Vagina (tissue), 2 donors: ENCODE measurements around the gene DDX27. TPM values are rescaled to one million over a fixed set of nuclear protein-coding genes. Genes with fewer than 3 reads are reported as not detected.

Experiments used
- DNase-seq, 2 donors: peaks; one replicate each; pipeline ENCODE4 v3.0.0-alpha.2; 2017; ENCODE audit errors: extremely low spot score in 2 of 2
- H3K27ac ChIP-seq: fragments of 200-600 bp; sonication (generic); one replicate; pipeline ENCODE4 v1.5.1; 2019
- H3K27me3 ChIP-seq: fragments of 200-600 bp; sonication (generic); one replicate; pipeline ENCODE4 v1.5.1; 2019
- H3K36me3 ChIP-seq, 2 donors: fragments of 200-600 bp; sonication (generic); one replicate each; pipeline ENCODE4 v1.5.1; 2017 to 2019
- H3K4me1 ChIP-seq: fragments of 200-600 bp; sonication (generic); one replicate; pipeline ENCODE4 v1.5.1; 2019
- H3K4me3 ChIP-seq, 2 donors: fragments of 200-600 bp; sonication (generic); 1 replicate in 1 of 2; 2 replicates in 1 of 2; pipeline ENCODE4 v1.5.1; 2016 to 2019
- H3K9me3 ChIP-seq: fragments of 200-600 bp; sonication (generic); one replicate; pipeline ENCODE4 v1.5.1; 2019
- CTCF ChIP-seq, 3 experiments: fragments of 450-650 bp in 2 of 3; fragments of 200-600 bp in 1 of 3; sonication (generic) in 1 of 3; IDR thresholded peaks; one replicate each; pipeline ENCODE4 v1.5.1; 2017 to 2019; ENCODE audit warnings: antibody characterized with exemption in 3 of 3, mild to moderate bottlenecking in 2 of 3, moderate library complexity in 2 of 3
- POLR2A ChIP-seq, 2 donors: fragments of 450-650 bp; IDR thresholded peaks; one replicate each; pipeline ENCODE4 v1.6.1; 2017; ENCODE audit warnings: antibody characterized with exemption in 2 of 2, mild to moderate bottlenecking in 2 of 2, moderate library complexity in 2 of 2
- POLR2AphosphoS5 ChIP-seq, 2 donors: sonication (generic); formaldehyde crosslinking; IDR thresholded peaks; one replicate each; pipeline ENCODE4 v1.9.0; 2017; ENCODE audit warnings: antibody characterized with exemption in 2 of 2, mild to moderate bottlenecking in 2 of 2, low read depth in 1 of 2; ENCODE audit not compliant: insufficient read depth in 1 of 2
- intact Hi-C: fragments of 100-400 bp; cut with DNase I; formaldehyde crosslinking; loops from one replicate; pipeline ENCODE4 v1.15.1; 2023
- total RNA-seq: library from RNA; depleted of rRNA; stranded (reverse); fragments of >200 nt; gene quantifications from one replicate; pipeline ENCODE4 v1.2.3, GENCODE V29; 2016

Gene DDX27
- total RNA-seq, 1 donor from 2014 or later, result 23.3 TPM

DNA sequence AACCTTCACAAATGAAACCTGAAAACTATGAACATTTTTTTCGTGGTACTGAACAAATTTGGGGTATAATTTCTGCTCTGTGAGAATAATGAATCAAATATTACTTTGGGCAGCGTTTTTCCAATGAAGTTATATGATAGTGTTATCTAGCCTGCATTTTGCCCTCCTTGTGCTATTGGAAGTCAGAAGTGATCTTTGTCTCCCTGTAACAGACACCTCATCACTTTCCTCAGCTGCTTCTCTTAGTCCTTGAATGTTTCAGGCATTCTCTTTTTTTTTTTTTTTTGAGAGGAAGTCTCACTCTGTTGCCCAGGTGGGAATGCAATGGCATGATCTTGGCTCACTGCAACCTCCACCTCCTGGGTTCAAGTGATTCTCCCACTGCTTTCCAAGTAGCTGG is 10.2 kb downstream of the DDX27 start:
- H3K4me1 ChIP-seq, result no peaks in the 10 kb centered on the region
- TF ChIP-seq POLR2AphosphoS5 (IDR thresholded peaks at IDR 0.05; ENCODE audit: insufficient read depth in 1 of 2, low read depth in 1 of 2) (no peak), POLR2A (IDR thresholded peaks at IDR 0.05) (no peak), CTCF (IDR thresholded peaks at IDR 0.05) (no peak)
- intact Hi-C loops, result no loop called here
- no peak overlapping the region for H3K27ac ChIP-seq
- H3K36me3 ChIP-seq, result peaks cover 7 to 90% of the 10 kb centered on the region in 2 donors
- H3K9me3 ChIP-seq, result no peaks in the 10 kb centered on the region
- H3K27me3 ChIP-seq, result no peaks in the 10 kb centered on the region
- no peak for DNase-seq
- H3K4me3 ChIP-seq, result no peak overlapping the region

- H3K27ac ChIP-seq, result no peak overlapping the region
- no peaks in the 10 kb centered on the region for H3K27me3 ChIP-seq
- DNase-seq, result no peak
- TF ChIP-seq CTCF (IDR thresholded peaks at IDR 0.05) (no peak), POLR2A (IDR thresholded peaks at IDR 0.05) (no peak), POLR2AphosphoS5 (IDR thresholded peaks at IDR 0.05; ENCODE audit: insufficient read depth in 1 of 2, low read depth in 1 of 2) (no peak)
- no peak overlapping the region for H3K4me3 ChIP-seq
- H3K4me1 ChIP-seq, result no peaks in the 10 kb centered on the region
- intact Hi-C loops, result no loop called here
- no peaks in the 10 kb centered on the region for H3K9me3 ChIP-seq
- H3K36me3 ChIP-seq, result peaks cover 7 to 90% of the 10 kb centered on the region in 2 donors
These were observed 10.8 kb downstream of the DDX27 start for GRCh38 chr20:49230021-49230420.

DNA sequence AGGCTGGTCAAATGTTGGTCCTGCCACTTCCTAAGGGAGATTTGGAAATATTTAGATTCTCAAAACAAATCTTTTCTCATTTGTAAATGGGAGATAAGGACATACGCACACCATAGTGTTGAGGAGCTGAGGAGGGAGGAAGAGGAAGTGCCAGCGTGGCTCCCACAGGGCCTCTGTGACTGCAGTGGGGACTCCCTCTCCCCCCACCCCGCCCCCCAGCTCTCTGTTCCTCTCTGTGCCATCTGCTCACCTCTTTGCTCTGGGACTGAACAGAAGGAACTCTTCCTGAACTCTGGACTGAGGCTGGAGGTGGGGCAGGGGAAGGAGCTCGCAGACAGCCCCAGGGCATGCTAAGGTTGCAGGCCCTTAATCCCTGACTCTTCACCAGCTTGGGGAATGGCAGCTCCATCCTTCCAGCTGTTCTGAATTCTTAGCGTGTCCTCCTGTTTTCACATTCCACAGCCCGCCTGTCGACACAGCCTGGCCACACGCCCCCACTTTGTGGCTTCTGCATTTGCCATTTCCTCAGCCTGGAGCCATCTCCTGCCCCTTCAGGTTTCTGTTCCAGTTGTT is 11.4 kb downstream of the DDX27 start:
- no peak for TF ChIP-seq POLR2A (IDR thresholded peaks at IDR 0.05)
- no peak for TF ChIP-seq POLR2AphosphoS5 (IDR thresholded peaks at IDR 0.05; ENCODE audit: insufficient read depth in 1 of 2, low read depth in 1 of 2)
- TF ChIP-seq CTCF (IDR thresholded peaks at IDR 0.05), result no peak
- DNase-seq, result no peak
- H3K27ac ChIP-seq, result no peak overlapping the region
- H3K36me3 ChIP-seq, result peaks cover 7 to 90% of the 10 kb centered on the region in 2 donors
- no peaks in the 10 kb centered on the region for H3K27me3 ChIP-seq
- no peak overlapping the region for H3K4me3 ChIP-seq
- H3K9me3 ChIP-seq, result no peaks in the 10 kb centered on the region
- intact Hi-C loops, result no loop called here
- no peaks in the 10 kb centered on the region for H3K4me1 ChIP-seq

- Histone ChIP-seq H3K36me3 (peaks cover 7 to 90% of the 10 kb centered on the region in 2 donors), H3K4me1 (no peaks in the 10 kb centered on the region), H3K27me3 (no peaks in the 10 kb centered on the region), H3K9me3 (no peaks in the 10 kb centered on the region), H3K27ac (no peak overlapping the region), H3K4me3 (no peak overlapping the region)
- DNase-seq, result no peak
- TF ChIP-seq POLR2AphosphoS5 (IDR thresholded peaks at IDR 0.05; ENCODE audit: insufficient read depth in 1 of 2, low read depth in 1 of 2) (no peak), CTCF (IDR thresholded peaks at IDR 0.05) (no peak), POLR2A (IDR thresholded peaks at IDR 0.05) (no peak)
- intact Hi-C loops, result no loop called here
These were observed 12.3 kb downstream of the DDX27 start for GRCh38 chr20:49231471-49231870.

DNA sequence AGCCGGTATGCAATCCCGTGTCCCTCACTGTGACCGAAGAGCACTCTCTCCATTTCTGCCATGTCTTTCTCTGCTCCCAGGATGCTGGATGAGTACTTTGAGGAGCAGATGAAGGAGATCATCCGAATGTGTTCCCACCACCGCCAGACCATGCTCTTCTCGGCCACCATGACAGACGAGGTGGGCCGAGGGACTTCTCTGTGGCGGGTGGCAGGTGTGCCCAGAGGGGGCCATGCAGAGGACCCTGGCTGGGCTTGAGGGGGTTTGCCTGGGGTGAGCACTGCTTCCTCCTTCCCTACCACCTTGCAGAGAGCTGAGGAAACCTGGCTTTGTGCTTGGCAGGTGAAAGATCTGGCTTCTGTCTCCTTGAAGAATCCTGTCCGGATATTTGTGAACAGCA is 14.0 kb downstream of the DDX27 start:
- Histone ChIP-seq H3K4me3 (no peak overlapping the region), H3K27ac (no peak overlapping the region), H3K27me3 (no peaks in the 10 kb centered on the region), H3K9me3 (no peaks in the 10 kb centered on the region), H3K36me3 (peaks cover 7 to 96% of the 10 kb centered on the region in 2 donors), H3K4me1 (no peaks in the 10 kb centered on the region)
- intact Hi-C loops, result no loop called here
- no peak for DNase-seq
- TF ChIP-seq POLR2AphosphoS5 (IDR thresholded peaks at IDR 0.05; ENCODE audit: insufficient read depth in 1 of 2, low read depth in 1 of 2) (no peak), CTCF (IDR thresholded peaks at IDR 0.05) (no peak), POLR2A (IDR thresholded peaks at IDR 0.05) (no peak)
